SK-N-SH (cell line): ENCODE data around the gene KRTAP10-10. TPM values are rescaled to one million over a fixed set of nuclear protein-coding genes. Genes with fewer than 3 reads are reported as not detected.

Experiments
- CTCF ChIA-PET: fragments of 300-600, 350-600 bp; formaldehyde crosslinking; extraction: SDS; loops from one replicate; lab custom pipeline; 2021; lab: Yijun Ruan, JAX
- POLR2A ChIA-PET: fragments of 350-600 bp; sonication (Branson Sonifier 250); formaldehyde crosslinking; extraction: SDS; loops from one replicate; lab custom pipeline; 2020; ENCODE audit warnings: antibody characterized with exemption, inconsistent platforms; lab: Yijun Ruan, JAX
- DNase-seq: peaks from one replicate; pipeline ENCODE4 v3.0.0; 2012
- H2AFZ ChIP-seq: fragments of 200-600 bp; sonication (generic); 2 replicates; pipeline ENCODE4 v1.8.1; 2016; ENCODE audit warnings: antibody characterized with exemption, mild to moderate bottlenecking, low read depth
- H3F3A ChIP-seq: fragments of 200-600 bp; sonication (generic); replicated peaks from 2 replicates; pipeline ENCODE3; 2016; ENCODE audit warnings: antibody characterized with exemption, mild to moderate bottlenecking; ENCODE audit not compliant: insufficient read depth
- H3K27ac ChIP-seq, 2 experiments: fragments of 200-500 bp in 1 of 2; fragments of 200-600 bp in 1 of 2; sonication (Bioruptor generic) in 1 of 2; sonication (generic), shearing (Covaris generic) in 1 of 2; 2 replicates each; pipeline versions ENCODE4 v1.5.1 to v1.6.1; 2014 to 2016; ENCODE audit warnings: low read depth in 2 of 2, inconsistent platforms in 1 of 2, low read length in 1 of 2, mild to moderate bottlenecking in 1 of 2, mixed read lengths in 1 of 2
- H3K27me3 ChIP-seq: fragments of 200-600 bp; sonication (generic), shearing (Covaris generic); 2 replicates; pipeline ENCODE4 v1.6.1; 2016; ENCODE audit warnings: mixed run types; ENCODE audit not compliant: insufficient read depth
- H3K36me3 ChIP-seq, 2 experiments: fragments of 200-500 bp in 1 of 2; fragments of 200-600 bp in 1 of 2; sonication (Bioruptor generic) in 1 of 2; sonication (generic) in 1 of 2; replicated peaks in 1 of 2; 2 replicates each; pipeline versions ENCODE3 to v1.5.1; 2014 to 2016; ENCODE audit warnings: low read length in 1 of 2, mild to moderate bottlenecking in 1 of 2; ENCODE audit not compliant: insufficient read depth in 2 of 2, control insufficient read depth in 1 of 2
- H3K4me1 ChIP-seq, 2 experiments: fragments of 200-500 bp in 1 of 2; fragments of 200-600 bp in 1 of 2; sonication (Bioruptor generic) in 1 of 2; sonication (generic), shearing (Covaris generic) in 1 of 2; 2 replicates each; pipeline versions ENCODE4 v1.5.1 to v1.6.1; 2014 to 2016; ENCODE audit warnings: low read depth in 1 of 2, low read length in 1 of 2, mixed run types in 1 of 2; ENCODE audit not compliant: insufficient read depth in 2 of 2, control insufficient read depth in 1 of 2
- H3K4me2 ChIP-seq: fragments of 200-600 bp; sonication (generic), shearing (Covaris generic); 2 replicates; pipeline ENCODE4 v1.6.1; 2017; ENCODE audit warnings: mixed run types
- H3K4me3 ChIP-seq, 2 experiments: fragments of 200-500 bp in 1 of 2; fragments of 200-600 bp in 1 of 2; sonication (Bioruptor generic) in 1 of 2; sonication (generic), shearing (Covaris generic) in 1 of 2; 2 replicates each; pipeline versions ENCODE4 v1.5.1 to v1.8.1; 2014 to 2016; ENCODE audit warnings: low read depth in 2 of 2, inconsistent platforms in 1 of 2, low read length in 1 of 2, mild to moderate bottlenecking in 1 of 2, mixed read lengths in 1 of 2, moderate library complexity in 1 of 2
- H3K79me2 ChIP-seq: fragments of 200-600 bp; sonication (generic); 2 replicates; pipeline ENCODE4 v1.8.1; 2017; ENCODE audit warnings: mild to moderate bottlenecking; ENCODE audit not compliant: insufficient read depth
- H3K9ac ChIP-seq: fragments of 200-600 bp; sonication (generic); 2 replicates; pipeline ENCODE4 v1.6.1; 2017; ENCODE audit warnings: mixed run types
- H3K9me2 ChIP-seq: fragments of 200-600 bp; sonication (generic); 2 replicates; pipeline ENCODE4 v1.6.1; 2017; ENCODE audit warnings: mixed run types
- H3K9me3 ChIP-seq: fragments of 200-600 bp; sonication (generic); 2 replicates; pipeline ENCODE4 v1.6.1; 2017; ENCODE audit warnings: mixed run types, mild to moderate bottlenecking, moderate library complexity
- H4K20me1 ChIP-seq: fragments of 200-600 bp; sonication (generic); 2 replicates; pipeline ENCODE4 v1.6.1; 2017; ENCODE audit warnings: mild to moderate bottlenecking, mixed run types; ENCODE audit not compliant: insufficient read depth
- EP300 ChIP-seq, 2 experiments: IDR thresholded peaks; 2 replicates each; pipeline versions ENCODE4 v1.4.0 to v1.6.1; 2012; ENCODE audit warnings: borderline replicate concordance in 1 of 2, low read depth in 1 of 2, low read length in 1 of 2
- FOXJ3 ChIP-seq: sonication (generic); formaldehyde crosslinking; IDR thresholded peaks from 2 replicates; pipeline ENCODE4 v1.5.1; 2020; ENCODE audit warnings: mild to moderate bottlenecking, missing genetic modification reagents
- FOXM1 ChIP-seq: IDR thresholded peaks from 2 replicates; pipeline ENCODE4 v1.4.0; 2012; ENCODE audit warnings: low read depth, mild to moderate bottlenecking
- GATA2 ChIP-seq: sonication (generic); formaldehyde crosslinking; IDR thresholded peaks from 2 replicates; pipeline ENCODE4 v1.5.0; 2020; ENCODE audit warnings: mild to moderate bottlenecking, missing genetic modification reagents
- JUND ChIP-seq: IDR thresholded peaks from 2 replicates; pipeline ENCODE4 v1.4.0; 2012
- MEF2A ChIP-seq: IDR thresholded peaks from 2 replicates; pipeline ENCODE4 v1.4.0; 2012; ENCODE audit warnings: low read depth, borderline replicate concordance
- NFIC ChIP-seq: IDR thresholded peaks from 2 replicates; pipeline ENCODE4 v1.4.0; 2012; ENCODE audit warnings: borderline replicate concordance
- RCOR1 ChIP-seq: fragments of 150-350 bp; IDR thresholded peaks from 2 replicates; pipeline ENCODE4 v1.6.1; 2017; ENCODE audit warnings: antibody characterized with exemption, low read length
- RFX5 ChIP-seq: IDR thresholded peaks from 2 replicates; pipeline ENCODE4 v1.6.1; 2012; ENCODE audit warnings: mild to moderate bottlenecking, improper control_type of control experiment, low read length
- RXRA ChIP-seq: IDR thresholded peaks from 2 replicates; pipeline ENCODE4 v1.4.0; 2012; ENCODE audit warnings: low read depth, mild to moderate bottlenecking, borderline replicate concordance
- SMC3 ChIP-seq: IDR thresholded peaks from 2 replicates; pipeline ENCODE4 v1.6.1; 2012; ENCODE audit warnings: low read depth, low read length, improper control_type of control experiment
- TAF1 ChIP-seq: IDR thresholded peaks from 2 replicates; pipeline ENCODE4 v1.6.1; 2012; ENCODE audit warnings: low read depth, mild to moderate bottlenecking, low read length, moderate library complexity, borderline replicate concordance
- TEAD4 ChIP-seq: IDR thresholded peaks from 2 replicates; pipeline ENCODE4 v1.4.0; 2012; ENCODE audit warnings: mild to moderate bottlenecking, borderline replicate concordance; ENCODE audit not compliant: insufficient read depth
- YY1 ChIP-seq: IDR thresholded peaks from 2 replicates; pipeline ENCODE4 v1.4.0; 2012; ENCODE audit warnings: low read depth, mild to moderate bottlenecking
- WGBS: methylation state at CpG from one replicate; pipeline ENCODE4 v1.1.6; 2017; ENCODE audit warnings: low lambda C conversion rate; 5-methylcytosine and 5-hydroxymethylcytosine counted together
- polyA plus RNA-seq, 3 experiments: library from polyadenylated mRNA; depleted of rRNA; stranded (reverse); fragments of >200 nt; gene quantifications; 2 replicates each; pipeline ENCODE4 v1.2.3, GENCODE V29; 2012
- TF ChIP-seq, protein P1 (sequence below): IDR thresholded peaks from 2 replicates; pipeline ENCODE4 v1.4.0; 2012; ENCODE audit warnings: low read depth, borderline replicate concordance
- TF ChIP-seq, protein P2 (sequence below): fragments of 150-350 bp; IDR thresholded peaks from 2 replicates; pipeline ENCODE4 v1.6.1; 2016; ENCODE audit warnings: mild to moderate bottlenecking, low read depth, low read length
- TF ChIP-seq, protein P3 (sequence below): IDR thresholded peaks from 2 replicates; pipeline ENCODE4; 2012
- TF ChIP-seq, protein P4 (sequence below): IDR thresholded peaks from 2 replicates; pipeline ENCODE4 v1.6.1; 2012; ENCODE audit warnings: mild to moderate bottlenecking, low read depth, low read length, moderate library complexity

The KRTAP10-10 gene
- polyA plus RNA-seq, 1 of the 3 experiments (the other 2 are of a cell fraction): not detected

DNA sequence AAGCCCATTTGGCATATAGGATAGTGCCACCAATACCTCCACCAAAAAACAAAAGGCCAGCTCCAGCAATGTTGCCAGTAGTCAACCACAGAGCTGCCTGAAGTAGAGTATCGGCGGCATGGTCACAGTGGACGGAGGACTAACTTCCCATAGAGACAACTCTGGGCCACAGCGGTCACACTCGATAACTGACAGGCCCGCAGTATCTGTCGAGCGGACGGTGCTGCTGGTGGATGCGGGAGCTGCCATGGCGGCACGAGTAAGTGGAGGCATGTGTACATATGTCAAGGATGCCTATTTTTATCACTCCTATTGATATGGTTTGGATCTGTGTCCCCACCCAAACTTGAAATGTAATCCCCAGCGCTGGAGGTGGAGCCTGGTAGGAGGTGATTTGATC lies 40.7 kb downstream of the KRTAP10-10 start:
- Histone ChIP-seq H2AFZ (no peak overlapping the region), H3K36me3 (no peaks in the 10 kb centered on the region), H3K79me2 (no peaks in the 10 kb centered on the region), H3K27ac (no peak overlapping the region)
- TF ChIP-seq, protein P1, sequence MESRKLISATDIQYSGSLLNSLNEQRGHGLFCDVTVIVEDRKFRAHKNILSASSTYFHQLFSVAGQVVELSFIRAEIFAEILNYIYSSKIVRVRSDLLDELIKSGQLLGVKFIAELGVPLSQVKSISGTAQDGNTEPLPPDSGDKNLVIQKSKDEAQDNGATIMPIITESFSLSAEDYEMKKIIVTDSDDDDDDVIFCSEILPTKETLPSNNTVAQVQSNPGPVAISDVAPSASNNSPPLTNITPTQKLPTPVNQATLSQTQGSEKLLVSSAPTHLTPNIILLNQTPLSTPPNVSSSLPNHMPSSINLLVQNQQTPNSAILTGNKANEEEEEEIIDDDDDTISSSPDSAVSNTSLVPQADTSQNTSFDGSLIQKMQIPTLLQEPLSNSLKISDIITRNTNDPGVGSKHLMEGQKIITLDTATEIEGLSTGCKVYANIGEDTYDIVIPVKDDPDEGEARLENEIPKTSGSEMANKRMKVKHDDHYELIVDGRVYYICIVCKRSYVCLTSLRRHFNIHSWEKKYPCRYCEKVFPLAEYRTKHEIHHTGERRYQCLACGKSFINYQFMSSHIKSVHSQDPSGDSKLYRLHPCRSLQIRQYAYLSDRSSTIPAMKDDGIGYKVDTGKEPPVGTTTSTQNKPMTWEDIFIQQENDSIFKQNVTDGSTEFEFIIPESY: no peak
- TF ChIP-seq RXRA: no peak
- TF ChIP-seq MEF2A: no peak
- TF ChIP-seq FOXJ3: no peak
- TF ChIP-seq YY1: no peak
- TF ChIP-seq TAF1: no peak
- no peak for TF ChIP-seq GATA2 (CRISPR knock-in tag)
- TF ChIP-seq RCOR1: no peak
- TF ChIP-seq SMC3: no peak
- TF ChIP-seq RFX5: no peak
- no peak for TF ChIP-seq TEAD4
- no peak for TF ChIP-seq FOXM1
- no peak for TF ChIP-seq NFIC
- TF ChIP-seq JUND: no peak
- no peak for TF ChIP-seq EP300 (IDR thresholded peaks at IDR 0.05; ENCODE audit: borderline replicate concordance in 1 of 2, low read depth in 1 of 2, low read length in 1 of 2)
- TF ChIP-seq, protein P2, sequence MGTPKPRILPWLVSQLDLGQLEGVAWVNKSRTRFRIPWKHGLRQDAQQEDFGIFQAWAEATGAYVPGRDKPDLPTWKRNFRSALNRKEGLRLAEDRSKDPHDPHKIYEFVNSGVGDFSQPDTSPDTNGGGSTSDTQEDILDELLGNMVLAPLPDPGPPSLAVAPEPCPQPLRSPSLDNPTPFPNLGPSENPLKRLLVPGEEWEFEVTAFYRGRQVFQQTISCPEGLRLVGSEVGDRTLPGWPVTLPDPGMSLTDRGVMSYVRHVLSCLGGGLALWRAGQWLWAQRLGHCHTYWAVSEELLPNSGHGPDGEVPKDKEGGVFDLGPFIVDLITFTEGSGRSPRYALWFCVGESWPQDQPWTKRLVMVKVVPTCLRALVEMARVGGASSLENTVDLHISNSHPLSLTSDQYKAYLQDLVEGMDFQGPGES: no peak
- TF ChIP-seq, all 33 proteins: peak for 0
- Histone ChIP-seq H4K20me1 (no peaks in the 10 kb centered on the region), H3K27me3 (peaks cover 48% of the 10 kb centered on the region), H3K4me1 (no peaks in the 10 kb centered on the region), H3K9me3 (no peaks in the 10 kb centered on the region), H3K4me2 (no peak overlapping the region), H3K9ac (no peak overlapping the region), H3K9me2 (no peaks in the 10 kb centered on the region), H3K4me3 (no peak overlapping the region), H3F3A (no peaks in the 10 kb centered on the region)
- 51% methylated on average over 11 of the region's 13 CpGs for WGBS
- POLR2A ChIA-PET: no interaction called here
- CTCF ChIA-PET: no interaction called here
- no peak for DNase-seq

DNA sequence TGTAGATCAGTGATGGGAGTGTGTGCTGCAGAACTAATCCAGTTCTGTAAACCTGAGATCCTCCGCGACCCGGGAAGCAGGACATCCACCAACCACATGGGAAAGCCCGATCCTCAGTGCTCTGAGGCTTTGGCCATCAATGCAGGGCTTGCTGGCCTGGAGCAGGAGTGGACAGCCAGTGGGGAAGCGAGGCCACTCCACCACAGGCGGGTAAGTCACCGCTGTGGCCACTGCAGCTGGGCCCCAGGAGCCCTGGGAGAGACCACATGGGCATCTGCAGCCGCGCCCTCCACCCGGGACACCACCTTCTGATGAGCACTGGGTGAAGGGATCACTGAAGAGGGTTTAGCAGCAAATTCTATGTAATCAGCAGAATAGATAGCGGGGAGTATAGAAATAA lies 44.0 kb downstream of the KRTAP10-10 start:
- ChIA-PET POLR2A (no interaction called here), CTCF (interaction anchor here (1.1 kb wide), 1 partner anchor 10 kb away, joined by 3 read pairs; no protein-coding TSS in a partner anchor)
- Histone ChIP-seq H3K27ac (no peak overlapping the region), H3K4me3 (no peak overlapping the region), H3K36me3 (no peaks in the 10 kb centered on the region), H3K4me2 (no peak overlapping the region), H3K9me2 (no peaks in the 10 kb centered on the region), H3K9ac (no peak overlapping the region), H3K79me2 (no peaks in the 10 kb centered on the region), H2AFZ (no peak overlapping the region), H3F3A (no peaks in the 10 kb centered on the region), H3K9me3 (no peaks in the 10 kb centered on the region), H3K27me3 (peaks cover 38% of the 10 kb centered on the region), H4K20me1 (no peaks in the 10 kb centered on the region), H3K4me1 (no peaks in the 10 kb centered on the region)
- TF ChIP-seq, protein P3, sequence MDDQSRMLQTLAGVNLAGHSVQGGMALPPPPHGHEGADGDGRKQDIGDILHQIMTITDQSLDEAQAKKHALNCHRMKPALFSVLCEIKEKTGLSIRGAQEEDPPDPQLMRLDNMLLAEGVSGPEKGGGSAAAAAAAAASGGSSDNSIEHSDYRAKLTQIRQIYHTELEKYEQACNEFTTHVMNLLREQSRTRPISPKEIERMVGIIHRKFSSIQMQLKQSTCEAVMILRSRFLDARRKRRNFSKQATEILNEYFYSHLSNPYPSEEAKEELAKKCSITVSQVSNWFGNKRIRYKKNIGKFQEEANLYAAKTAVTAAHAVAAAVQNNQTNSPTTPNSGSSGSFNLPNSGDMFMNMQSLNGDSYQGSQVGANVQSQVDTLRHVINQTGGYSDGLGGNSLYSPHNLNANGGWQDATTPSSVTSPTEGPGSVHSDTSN: no peak
- no peak for TF ChIP-seq TAF1
- TF ChIP-seq, protein P4, sequence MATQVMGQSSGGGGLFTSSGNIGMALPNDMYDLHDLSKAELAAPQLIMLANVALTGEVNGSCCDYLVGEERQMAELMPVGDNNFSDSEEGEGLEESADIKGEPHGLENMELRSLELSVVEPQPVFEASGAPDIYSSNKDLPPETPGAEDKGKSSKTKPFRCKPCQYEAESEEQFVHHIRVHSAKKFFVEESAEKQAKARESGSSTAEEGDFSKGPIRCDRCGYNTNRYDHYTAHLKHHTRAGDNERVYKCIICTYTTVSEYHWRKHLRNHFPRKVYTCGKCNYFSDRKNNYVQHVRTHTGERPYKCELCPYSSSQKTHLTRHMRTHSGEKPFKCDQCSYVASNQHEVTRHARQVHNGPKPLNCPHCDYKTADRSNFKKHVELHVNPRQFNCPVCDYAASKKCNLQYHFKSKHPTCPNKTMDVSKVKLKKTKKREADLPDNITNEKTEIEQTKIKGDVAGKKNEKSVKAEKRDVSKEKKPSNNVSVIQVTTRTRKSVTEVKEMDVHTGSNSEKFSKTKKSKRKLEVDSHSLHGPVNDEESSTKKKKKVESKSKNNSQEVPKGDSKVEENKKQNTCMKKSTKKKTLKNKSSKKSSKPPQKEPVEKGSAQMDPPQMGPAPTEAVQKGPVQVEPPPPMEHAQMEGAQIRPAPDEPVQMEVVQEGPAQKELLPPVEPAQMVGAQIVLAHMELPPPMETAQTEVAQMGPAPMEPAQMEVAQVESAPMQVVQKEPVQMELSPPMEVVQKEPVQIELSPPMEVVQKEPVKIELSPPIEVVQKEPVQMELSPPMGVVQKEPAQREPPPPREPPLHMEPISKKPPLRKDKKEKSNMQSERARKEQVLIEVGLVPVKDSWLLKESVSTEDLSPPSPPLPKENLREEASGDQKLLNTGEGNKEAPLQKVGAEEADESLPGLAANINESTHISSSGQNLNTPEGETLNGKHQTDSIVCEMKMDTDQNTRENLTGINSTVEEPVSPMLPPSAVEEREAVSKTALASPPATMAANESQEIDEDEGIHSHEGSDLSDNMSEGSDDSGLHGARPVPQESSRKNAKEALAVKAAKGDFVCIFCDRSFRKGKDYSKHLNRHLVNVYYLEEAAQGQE: no peak
- 13% methylated on average over 11 of the region's 11 CpGs for WGBS
- DNase-seq: no peak
